NT2/D1 (cell line): ENCODE data around the gene TRAF2.

Source experiments
- SUZ12 ChIP-seq: IDR thresholded peaks from 2 replicates; pipeline ENCODE4 v1.6.1; 2011; ENCODE audit not compliant: insufficient read length, insufficient read depth; ENCODE audit errors: extremely low read depth
- YY1 ChIP-seq: IDR thresholded peaks from 2 replicates; pipeline ENCODE4 v1.6.1; 2011; ENCODE audit not compliant: insufficient read length, insufficient read depth
- ZNF274 ChIP-seq: IDR thresholded peaks from 2 replicates; pipeline ENCODE4 v1.6.1; 2011; ENCODE audit warnings: mild to moderate bottlenecking, low read depth, low read length

DNA sequence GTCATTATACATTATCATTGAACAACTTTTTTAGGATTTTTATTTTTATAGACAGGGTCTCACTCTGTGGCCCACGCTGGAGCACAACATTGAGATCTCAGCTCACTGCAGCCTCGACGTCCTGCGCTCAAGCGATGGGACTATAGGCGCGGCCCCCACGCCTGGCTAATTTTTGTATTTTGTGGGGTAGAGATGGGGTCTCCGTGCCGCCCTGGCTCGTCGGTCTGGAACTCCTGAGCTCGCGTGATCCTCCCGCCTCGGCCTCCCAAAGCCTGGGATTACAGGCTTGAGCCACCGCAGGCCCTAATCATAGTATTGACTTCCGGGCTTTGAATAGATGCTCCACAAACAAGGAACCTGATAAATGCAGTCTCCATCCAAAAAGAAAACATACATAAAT, 18.8 kb upstream of the TRAF2 start:
- TF ChIP-seq ZNF274 (no peak), SUZ12 (no peak), YY1 (no peak)
